ENCODE data around the gene PIPOX.

GRCh38 chr17:29060475-29060874 lies 17.5 kb downstream of the PIPOX start:
- TF ChIP-seq POLR2A (IDR thresholded peaks at IDR 0.05) (no peak), CTCF (IDR thresholded peaks at IDR 0.05) (no peak), POLR2AphosphoS5 (IDR thresholded peaks at IDR 0.05; ENCODE audit: insufficient read depth in 1 of 2, low read depth in 1 of 2) (no peak)

Measured in vagina (tissue), 2 donors.